Fibroblast of villous mesenchyme (primary cell): ENCODE results near the gene LOXL1. TPM values are rescaled to one million over a fixed set of nuclear protein-coding genes. Genes with fewer than 3 reads are reported as not detected.

Source experiments
- DNase-seq: peaks from one replicate; pipeline ENCODE4 v3.0.0-alpha.2; 2010; ENCODE audit warnings: low read depth
- H3K4me3 ChIP-seq: 2 replicates; pipeline ENCODE4 v1.5.1; 2011; ENCODE audit warnings: low read depth, mild to moderate bottlenecking, low read length
- total RNA-seq: library from RNA; depleted of rRNA; stranded (reverse); fragments of >200 nt; gene quantifications from 2 replicates; pipeline ENCODE4 v1.2.3, GENCODE V29; 2012
- TF ChIP-seq, protein P1 (sequence below): IDR thresholded peaks from 2 replicates; pipeline ENCODE4 v1.5.1; 2012; ENCODE audit warnings: low read depth, mild to moderate bottlenecking, low read length; ENCODE audit not compliant: insufficient read depth

Gene LOXL1
- total RNA-seq, 1 donor: 73.8 TPM

DNA sequence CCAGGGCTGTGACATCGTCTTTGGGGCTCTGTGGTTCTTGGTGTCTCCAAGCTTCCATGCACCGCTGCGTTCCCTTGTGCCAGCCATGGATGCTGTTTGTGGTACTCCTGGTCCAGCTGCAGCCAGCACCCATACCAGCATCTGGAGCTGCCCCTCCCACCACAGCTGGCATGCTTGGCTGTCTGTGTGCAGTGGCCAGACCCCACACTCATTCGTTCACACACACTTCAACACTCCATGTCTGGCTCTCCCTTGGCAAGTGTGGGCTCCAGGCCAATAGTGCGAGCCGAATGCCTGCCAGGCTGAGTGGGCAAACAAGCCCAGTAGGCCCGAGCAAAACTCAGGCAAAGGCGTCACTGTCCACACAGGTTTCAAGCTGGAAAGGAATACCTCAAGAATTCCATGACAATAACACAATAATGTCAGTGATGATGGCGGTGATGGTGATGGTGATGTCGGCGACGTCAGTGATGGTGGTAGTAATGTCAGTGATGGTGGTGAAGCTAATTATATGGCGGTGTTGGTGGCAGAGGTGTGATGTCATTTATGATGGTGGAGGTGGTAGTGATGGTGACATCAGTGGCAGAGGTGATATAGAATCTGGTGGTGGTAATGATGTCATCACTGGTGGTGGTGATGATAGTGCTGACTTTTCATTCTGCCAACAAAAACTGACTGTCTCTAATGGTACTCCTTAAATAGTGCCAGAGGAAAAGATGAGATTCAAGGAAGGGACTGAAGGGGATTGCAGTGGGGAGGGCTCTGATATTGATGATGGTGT lies 33.6 kb upstream of the LOXL1 start:
- no peak for DNase-seq
- TF ChIP-seq, protein P1, sequence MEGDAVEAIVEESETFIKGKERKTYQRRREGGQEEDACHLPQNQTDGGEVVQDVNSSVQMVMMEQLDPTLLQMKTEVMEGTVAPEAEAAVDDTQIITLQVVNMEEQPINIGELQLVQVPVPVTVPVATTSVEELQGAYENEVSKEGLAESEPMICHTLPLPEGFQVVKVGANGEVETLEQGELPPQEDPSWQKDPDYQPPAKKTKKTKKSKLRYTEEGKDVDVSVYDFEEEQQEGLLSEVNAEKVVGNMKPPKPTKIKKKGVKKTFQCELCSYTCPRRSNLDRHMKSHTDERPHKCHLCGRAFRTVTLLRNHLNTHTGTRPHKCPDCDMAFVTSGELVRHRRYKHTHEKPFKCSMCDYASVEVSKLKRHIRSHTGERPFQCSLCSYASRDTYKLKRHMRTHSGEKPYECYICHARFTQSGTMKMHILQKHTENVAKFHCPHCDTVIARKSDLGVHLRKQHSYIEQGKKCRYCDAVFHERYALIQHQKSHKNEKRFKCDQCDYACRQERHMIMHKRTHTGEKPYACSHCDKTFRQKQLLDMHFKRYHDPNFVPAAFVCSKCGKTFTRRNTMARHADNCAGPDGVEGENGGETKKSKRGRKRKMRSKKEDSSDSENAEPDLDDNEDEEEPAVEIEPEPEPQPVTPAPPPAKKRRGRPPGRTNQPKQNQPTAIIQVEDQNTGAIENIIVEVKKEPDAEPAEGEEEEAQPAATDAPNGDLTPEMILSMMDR: no peak
- no peak overlapping the region for H3K4me3 ChIP-seq

DNA sequence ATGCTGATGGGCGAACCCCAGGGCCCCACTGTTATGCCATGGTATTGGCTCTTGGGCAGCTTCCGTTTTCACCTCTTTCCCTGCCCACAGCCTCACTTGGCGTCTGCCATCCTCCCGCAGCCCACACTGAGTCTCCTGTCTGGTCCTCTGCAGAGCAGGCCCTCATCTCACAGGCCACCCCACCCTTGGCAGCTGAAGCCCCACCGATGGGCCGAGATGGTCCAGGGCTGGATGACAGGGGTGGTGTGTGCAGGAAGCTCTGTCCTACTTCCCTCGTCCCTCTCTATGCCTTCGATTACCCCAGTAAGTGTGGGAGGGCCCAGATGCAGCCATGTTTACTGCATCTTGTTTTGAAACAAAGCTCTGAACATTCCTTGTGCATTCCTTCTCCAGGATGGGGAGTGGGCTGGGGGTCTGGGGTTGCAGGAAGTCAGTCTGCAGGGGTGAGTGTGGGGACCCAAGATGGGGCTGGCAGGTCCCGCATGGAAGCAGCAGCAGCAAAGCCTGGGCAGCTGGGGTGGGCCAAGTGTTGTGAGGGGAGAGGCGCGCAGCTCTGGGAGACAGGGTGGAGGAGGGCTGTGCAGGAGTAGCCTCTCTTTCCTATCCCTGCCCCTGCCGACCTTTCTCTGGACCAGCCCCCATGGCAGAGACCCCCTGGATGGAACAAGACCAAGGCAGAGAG lies 32.0 kb upstream of the LOXL1 start:
- TF ChIP-seq, protein P1: no peak
- DNase-seq: no peak
- H3K4me3 ChIP-seq: no peak overlapping the region

DNA sequence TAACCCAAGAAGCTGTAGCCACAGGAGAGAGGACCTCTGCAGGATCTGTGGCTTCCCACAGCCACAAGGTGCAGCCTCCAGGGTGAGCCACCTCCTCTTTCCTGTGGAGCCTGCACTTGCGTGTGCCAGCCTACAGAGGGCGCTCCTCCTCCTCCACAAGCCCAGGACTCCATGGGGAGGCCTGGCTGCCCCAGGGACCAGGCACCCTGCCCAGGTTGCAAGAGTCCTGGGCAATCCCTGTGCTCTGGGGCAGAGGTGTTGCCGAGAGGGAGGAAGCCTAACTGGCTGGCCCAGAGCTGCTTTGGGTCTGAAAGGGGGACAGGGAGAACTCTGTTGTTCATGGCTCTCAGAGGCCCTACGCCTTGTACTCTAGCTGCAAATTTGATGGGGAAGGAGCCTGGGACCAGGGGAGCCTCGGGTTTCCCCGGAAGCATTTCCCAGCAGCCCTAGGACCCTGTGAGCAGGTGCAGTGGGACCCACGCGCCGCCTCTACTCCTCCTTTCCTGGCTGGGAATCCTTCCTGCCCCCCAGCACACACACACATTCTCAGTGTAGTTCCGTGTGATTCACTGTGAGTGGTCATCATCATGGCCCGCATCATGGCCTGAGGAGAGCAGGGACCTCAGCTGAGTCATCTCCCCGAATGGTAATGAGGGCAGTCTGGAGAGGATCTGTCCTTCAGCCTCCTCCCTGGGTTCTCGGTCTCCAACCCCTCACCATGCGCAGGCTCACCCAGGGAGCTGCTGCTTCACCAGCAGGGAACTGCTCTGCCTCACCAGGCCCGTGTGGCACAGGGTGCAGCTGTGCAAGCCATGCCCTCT lies 28.6 kb upstream of the LOXL1 start:
- H3K4me3 ChIP-seq: no peak overlapping the region
- peak; percentile 60 for DNase-seq
- TF ChIP-seq, protein P1: peak; percentile 98

DNA sequence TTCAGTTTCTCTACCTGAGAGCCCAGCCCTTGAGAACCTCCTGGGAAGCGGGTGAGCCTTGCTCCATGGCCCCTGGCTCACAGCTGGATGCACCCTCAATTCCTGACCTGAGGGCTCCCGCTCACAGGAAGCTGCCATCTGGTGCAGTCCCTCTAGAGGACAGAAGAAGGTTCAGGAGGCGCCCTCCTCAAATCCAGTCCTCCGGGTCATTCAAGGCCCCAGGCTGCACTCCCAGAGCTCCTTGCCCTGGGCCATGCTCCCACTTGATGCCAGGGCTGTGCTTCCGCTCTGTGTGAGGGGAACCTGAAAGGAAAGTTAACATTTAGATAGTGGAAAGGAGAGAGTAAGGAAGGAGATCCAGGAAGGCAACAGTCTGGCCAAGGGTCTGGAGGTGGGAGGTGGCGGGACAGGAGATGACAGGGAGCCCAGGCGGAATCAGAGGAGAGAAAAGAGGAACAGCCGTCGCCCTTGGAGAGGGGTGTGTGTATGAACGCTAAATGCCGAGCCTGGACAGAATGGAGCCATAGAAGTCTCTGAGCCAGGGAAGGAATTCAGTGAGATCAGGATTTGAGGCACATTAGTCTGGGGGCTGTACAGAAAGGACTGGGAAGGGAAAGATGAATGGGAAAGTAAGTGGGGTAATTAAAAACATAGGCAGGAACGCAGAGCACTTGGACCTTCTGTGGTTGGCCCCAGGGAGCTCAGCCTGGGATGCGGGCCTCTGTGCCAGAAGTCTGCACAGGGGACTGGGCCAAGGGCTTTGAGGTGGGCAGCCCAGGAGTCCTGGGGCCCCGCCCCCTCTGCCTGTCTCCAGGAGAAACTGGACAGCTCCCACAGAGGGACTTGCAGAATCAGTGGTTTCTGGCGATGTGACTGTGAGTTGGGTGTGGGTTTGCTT lies 26.8 kb upstream of the LOXL1 start:
- DNase-seq: peak; percentile 4
- TF ChIP-seq, protein P1: no peak
- no peak overlapping the region for H3K4me3 ChIP-seq

DNA sequence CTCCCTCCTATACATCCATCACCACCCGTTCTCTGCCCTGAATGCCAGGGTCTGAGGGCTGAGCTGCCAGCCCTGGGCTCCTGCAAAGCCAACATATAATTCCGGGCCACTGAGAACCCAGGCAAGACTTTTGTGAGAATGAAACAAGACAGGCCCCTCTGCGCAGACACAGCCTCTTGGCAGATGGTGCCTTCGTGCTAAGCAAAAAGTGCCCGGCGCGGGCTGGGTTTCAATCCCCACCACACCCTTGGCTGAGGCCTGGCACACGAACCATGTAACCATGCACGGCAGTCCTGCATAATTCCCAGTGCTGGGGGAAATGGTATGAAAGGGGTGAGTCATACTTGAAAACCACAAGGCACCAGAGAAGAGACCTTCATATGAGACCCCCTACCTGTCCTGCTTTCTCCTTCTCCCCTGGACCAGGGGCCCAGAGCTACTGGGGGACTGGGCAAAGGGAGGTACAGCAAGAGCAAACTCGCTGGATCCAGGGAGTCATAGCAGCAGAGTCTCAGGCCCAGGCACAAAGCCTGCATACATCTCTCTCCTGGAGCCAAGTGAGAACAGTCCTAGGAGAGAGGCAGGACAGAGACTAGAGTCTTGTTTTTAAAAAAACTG lies 26.1 kb upstream of the LOXL1 start:
- DNase-seq: peak; percentile 12
- TF ChIP-seq, protein P1: no peak
- H3K4me3 ChIP-seq: no peak overlapping the region
